Measurements from ENCODE around the gene CNGA1. TPM values are rescaled to one million over a fixed set of nuclear protein-coding genes. Genes with fewer than 3 reads are reported as not detected.

Gene CNGA1
- total RNA-seq, 1 experiment from 2014 or later, result 1.0 TPM

DNA sequence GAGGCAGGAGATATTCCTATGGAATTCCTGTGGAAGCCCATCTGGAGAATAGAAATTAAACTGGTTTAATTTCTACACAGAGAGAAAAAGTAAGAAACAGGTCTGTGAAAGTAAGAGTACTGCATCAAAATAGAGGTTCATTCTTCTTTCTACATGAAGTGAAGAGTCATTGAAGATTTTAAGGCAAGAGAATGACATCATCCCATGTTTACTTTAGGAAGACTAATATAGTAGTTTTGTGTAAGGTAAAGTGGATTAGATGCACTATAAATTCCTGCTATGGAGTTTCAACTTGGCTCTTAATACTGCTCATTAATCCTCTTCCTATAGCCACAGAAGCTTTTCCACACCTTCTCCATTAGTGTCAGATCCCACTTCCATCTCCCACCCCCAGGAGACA, 47.6 kb downstream of the CNGA1 start:
- Mint-ChIP-seq H3K27me3 (ENCODE audit: low read depth) (no peaks in the 10 kb centered on the region), H3K4me3 (no peak overlapping the region), H3K27ac (no peak overlapping the region), H3K9me3 (peaks cover 0 to 2% of the 10 kb centered on the region in 2 experiments; a peak in 1 of 5 replicates), H3K4me1 (no peaks in the 10 kb centered on the region), H3K36me3 (ENCODE audit: insufficient read depth in 1 of 3, low read depth in 3 of 3) (no peaks in the 10 kb centered on the region; a peak in 2 of 7 replicates)
- DNase-seq, result no peak
- H3K27ac ChIP-seq (ENCODE audit: insufficient read length, low read depth, low read length), result no peak overlapping the region
- H3K23me2 ChIP-seq (ENCODE audit: insufficient read length, low read depth, low read length, poor library complexity, severe bottlenecking), result no peaks in the 10 kb centered on the region
- H3K79me1 ChIP-seq (ENCODE audit: insufficient read depth, low read depth, low read length, poor library complexity, severe bottlenecking), result no peaks in the 10 kb centered on the region
- H3T11ph ChIP-seq (ENCODE audit: low read length), result no peak overlapping the region
- no peak overlapping the region for H3K14ac ChIP-seq (ENCODE audit: insufficient read depth, low read length)
- H2AFZ ChIP-seq (ENCODE audit: low read length), result no peak overlapping the region
- no peak overlapping the region for H3K56ac ChIP-seq (ENCODE audit: insufficient read length, low read depth, low read length)
- no peak overlapping the region for H2BK12ac ChIP-seq (ENCODE audit: insufficient read length, low read depth, low read length)
- no peaks in the 10 kb centered on the region for H3K27me3 ChIP-seq (ENCODE audit: insufficient read depth, low read length)
- H3K9me3 ChIP-seq (ENCODE audit: control insufficient read depth, low read depth, low read length), result no peaks in the 10 kb centered on the region
- TF ChIP-seq, protein P1, sequence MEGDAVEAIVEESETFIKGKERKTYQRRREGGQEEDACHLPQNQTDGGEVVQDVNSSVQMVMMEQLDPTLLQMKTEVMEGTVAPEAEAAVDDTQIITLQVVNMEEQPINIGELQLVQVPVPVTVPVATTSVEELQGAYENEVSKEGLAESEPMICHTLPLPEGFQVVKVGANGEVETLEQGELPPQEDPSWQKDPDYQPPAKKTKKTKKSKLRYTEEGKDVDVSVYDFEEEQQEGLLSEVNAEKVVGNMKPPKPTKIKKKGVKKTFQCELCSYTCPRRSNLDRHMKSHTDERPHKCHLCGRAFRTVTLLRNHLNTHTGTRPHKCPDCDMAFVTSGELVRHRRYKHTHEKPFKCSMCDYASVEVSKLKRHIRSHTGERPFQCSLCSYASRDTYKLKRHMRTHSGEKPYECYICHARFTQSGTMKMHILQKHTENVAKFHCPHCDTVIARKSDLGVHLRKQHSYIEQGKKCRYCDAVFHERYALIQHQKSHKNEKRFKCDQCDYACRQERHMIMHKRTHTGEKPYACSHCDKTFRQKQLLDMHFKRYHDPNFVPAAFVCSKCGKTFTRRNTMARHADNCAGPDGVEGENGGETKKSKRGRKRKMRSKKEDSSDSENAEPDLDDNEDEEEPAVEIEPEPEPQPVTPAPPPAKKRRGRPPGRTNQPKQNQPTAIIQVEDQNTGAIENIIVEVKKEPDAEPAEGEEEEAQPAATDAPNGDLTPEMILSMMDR (conservative IDR thresholded peaks at IDR 0.05), result no peak
- H2BK5ac ChIP-seq (ENCODE audit: insufficient read length, low read length), result no peak overlapping the region
- no peak overlapping the region for H4K8ac ChIP-seq (replicated peaks; ENCODE audit: insufficient read length, low read depth, low read length)
- no peak overlapping the region for H4K5ac ChIP-seq (ENCODE audit: insufficient read length, low read depth, low read length)
- no peak overlapping the region for H2BK20ac ChIP-seq (ENCODE audit: low read depth, low read length, poor library complexity, severe bottlenecking)
- H3K4me2 ChIP-seq (ENCODE audit: insufficient read depth, insufficient read length, low read length), result no peak overlapping the region
- H3K4me1 ChIP-seq (ENCODE audit: insufficient read depth, low read length), result no peaks in the 10 kb centered on the region
- no peak overlapping the region for H3K9ac ChIP-seq (ENCODE audit: extremely low read depth, insufficient read length, low read length)
- no peak overlapping the region for H3K4ac ChIP-seq (ENCODE audit: low read depth, low read length)
- H2AK5ac ChIP-seq (ENCODE audit: insufficient read length, low read length), result no peak overlapping the region
- no peak overlapping the region for H3K23ac ChIP-seq (ENCODE audit: insufficient read length, low read depth, low read length)
- H4K20me1 ChIP-seq (ENCODE audit: control insufficient read depth, insufficient read depth, insufficient read length), result no peaks in the 10 kb centered on the region
- no peak overlapping the region for H2BK15ac ChIP-seq (ENCODE audit: low read depth, low read length)
- no peak overlapping the region for H2BK120ac ChIP-seq (ENCODE audit: low read depth, low read length, poor library complexity, severe bottlenecking)
- no peak overlapping the region for H4K91ac ChIP-seq (ENCODE audit: insufficient read length, low read depth, low read length)
- H3K79me2 ChIP-seq (ENCODE audit: insufficient read depth, low read length), result no peaks in the 10 kb centered on the region
- no peak overlapping the region for H3K18ac ChIP-seq (ENCODE audit: insufficient read length, low read depth, low read length)
